ENCODE measurements around the gene SYCE1L.
A peak's percentile ranks its signal among the peaks of the same experiment; 100 is the strongest.
"Not testable (repeated sequence)": the region's sequence is repeated elsewhere in the genome, so short reads cannot be mapped to it uniquely, and the experiment has no call there.

SYCE1L gene

DNA sequence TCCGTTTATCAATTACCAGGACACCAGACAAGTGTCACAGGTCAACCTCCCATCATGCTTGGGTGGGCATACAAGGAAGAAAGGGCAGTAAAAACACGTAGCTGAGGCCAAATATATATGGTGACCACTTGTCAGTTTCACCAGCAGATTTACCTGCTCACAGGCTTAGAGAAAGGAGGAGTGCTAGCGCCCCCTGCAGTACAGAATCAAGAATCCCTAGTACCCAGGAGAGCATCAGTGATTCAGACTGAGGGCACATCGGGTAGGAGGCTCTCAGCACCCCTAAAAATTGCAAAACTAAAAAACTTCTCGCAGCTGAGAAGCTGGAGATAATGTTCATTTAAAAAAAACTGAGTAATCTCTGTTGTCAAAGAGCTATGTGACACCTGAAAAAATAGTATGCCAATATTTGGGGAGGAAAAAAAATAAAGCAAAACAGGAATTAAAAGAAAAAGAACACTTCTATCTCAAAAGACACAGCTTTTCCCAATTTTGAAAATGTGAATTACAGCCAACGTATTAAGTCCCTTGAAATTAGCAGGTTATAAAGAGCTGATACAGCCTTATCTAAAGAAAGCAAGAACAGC lies 29.5 kb upstream of the SYCE1L start:
- TF ChIP-seq, protein P1, sequence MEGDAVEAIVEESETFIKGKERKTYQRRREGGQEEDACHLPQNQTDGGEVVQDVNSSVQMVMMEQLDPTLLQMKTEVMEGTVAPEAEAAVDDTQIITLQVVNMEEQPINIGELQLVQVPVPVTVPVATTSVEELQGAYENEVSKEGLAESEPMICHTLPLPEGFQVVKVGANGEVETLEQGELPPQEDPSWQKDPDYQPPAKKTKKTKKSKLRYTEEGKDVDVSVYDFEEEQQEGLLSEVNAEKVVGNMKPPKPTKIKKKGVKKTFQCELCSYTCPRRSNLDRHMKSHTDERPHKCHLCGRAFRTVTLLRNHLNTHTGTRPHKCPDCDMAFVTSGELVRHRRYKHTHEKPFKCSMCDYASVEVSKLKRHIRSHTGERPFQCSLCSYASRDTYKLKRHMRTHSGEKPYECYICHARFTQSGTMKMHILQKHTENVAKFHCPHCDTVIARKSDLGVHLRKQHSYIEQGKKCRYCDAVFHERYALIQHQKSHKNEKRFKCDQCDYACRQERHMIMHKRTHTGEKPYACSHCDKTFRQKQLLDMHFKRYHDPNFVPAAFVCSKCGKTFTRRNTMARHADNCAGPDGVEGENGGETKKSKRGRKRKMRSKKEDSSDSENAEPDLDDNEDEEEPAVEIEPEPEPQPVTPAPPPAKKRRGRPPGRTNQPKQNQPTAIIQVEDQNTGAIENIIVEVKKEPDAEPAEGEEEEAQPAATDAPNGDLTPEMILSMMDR (IDR thresholded peaks at IDR 0.05; ENCODE audit: low read depth, low read length): peak; percentile 63
- H3K4me3 ChIP-seq (ENCODE audit: low read depth, low read length): no peak overlapping the region

DNA sequence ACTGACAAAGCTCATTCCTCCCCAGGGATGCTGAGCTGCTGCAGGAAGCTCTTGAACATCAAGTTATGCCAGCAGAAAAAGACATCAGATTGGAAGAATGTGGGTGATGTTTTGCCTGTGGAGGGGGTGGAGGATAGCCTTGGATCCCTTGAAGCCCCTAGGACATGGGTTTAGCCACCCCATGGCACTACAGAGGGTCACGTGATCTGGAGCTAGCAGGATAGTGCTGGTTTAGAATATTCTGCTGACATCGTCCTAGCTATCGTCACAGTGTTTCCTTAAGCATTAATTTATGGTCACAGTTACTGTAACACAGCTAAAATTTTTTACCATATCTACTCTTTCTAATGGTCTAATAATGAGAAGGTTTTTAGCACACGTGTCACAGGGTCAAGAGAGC lies 28.4 kb upstream of the SYCE1L start:
- TF ChIP-seq, protein P1 (IDR thresholded peaks at IDR 0.05; ENCODE audit: low read depth, low read length): no peak
- H3K4me3 ChIP-seq (ENCODE audit: low read depth, low read length): no peak overlapping the region

DNA sequence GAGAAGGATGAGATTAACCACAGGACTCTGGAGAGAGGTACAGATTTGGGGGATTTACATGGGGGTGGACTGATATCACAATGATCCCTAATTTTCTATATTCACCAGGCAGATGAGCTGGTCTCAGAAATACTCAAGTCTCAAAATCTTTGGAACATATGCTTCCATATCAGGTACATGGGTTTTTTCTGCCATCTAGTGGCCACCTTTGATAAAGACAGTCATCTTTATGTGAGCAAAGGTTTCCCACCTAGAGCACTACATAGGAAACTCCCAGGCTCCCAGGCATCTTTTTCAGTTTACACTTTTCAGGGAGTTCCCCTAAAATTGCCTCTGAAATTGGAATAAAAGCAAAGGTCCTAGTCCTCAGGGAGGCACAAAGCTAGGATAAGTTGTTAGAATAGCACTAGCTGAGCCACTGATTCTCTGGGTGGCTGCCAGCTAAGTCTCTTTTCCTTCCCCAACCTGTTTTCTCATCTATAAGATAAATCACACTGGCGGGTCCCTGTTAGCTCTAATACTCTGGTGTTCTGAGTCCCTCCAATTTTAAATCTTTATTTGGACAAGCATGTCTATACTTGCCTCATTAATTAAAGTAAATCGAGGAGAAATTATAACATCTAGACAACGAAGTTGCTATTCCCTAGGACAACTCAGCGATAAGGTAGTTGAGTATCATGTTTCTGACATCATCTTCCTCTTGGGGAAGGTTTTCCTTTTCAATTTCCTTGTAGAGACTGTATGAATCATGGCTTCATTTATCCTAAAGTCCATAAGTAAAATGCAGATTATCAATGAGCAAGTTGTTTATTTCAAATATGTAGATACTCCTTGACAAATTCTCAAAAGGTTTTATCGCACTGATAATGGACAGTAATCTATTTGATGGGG lies 27.2 kb upstream of the SYCE1L start:
- H3K4me3 ChIP-seq (ENCODE audit: low read depth, low read length): no peak overlapping the region
- TF ChIP-seq, protein P1 (IDR thresholded peaks at IDR 0.05; ENCODE audit: low read depth, low read length): peak; percentile 55

DNA sequence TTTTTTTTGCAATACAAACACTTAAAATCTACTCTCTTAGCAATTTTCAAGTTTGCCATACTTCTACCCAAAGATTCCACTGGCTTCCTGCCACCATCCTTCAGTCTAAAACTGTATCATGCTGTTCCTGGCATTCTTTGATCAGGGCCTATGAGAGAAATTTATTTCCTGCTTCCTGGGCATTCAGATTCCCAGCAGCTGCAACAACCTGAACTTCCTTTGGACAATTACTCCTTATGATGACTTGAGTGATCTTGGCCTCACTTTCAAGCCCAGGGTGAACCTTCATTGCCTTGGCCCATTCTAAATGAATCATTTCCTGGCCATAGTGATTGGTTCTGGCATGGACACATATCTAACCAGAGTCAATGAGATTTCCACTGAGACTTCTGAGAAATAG lies 26.3 kb upstream of the SYCE1L start:
- no peak overlapping the region for H3K4me3 ChIP-seq (ENCODE audit: low read depth, low read length)
- TF ChIP-seq, protein P1 (IDR thresholded peaks at IDR 0.05; ENCODE audit: low read depth, low read length): no peak

DNA sequence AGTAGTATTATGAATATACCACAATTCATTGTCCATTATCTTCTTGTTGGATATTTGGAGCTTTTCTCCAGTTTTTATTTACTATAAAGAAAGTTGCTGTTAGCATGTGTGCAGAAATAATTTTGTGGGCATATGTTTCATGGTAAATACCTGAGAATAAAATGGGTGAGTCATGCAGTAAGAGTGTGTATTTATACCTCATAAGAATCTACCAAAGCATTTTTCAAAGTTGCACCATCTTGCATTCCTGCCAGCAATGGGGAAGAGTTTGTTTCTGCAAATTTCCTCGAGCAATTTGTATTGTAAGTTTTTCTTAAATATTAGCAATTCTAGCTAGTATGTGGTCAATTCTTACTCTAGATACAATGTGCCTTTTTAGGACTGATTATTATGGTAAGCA lies 16.1 kb upstream of the SYCE1L start:
- H3K4me3 ChIP-seq (ENCODE audit: low read depth, low read length): no peak overlapping the region
- TF ChIP-seq, protein P1 (IDR thresholded peaks at IDR 0.05; ENCODE audit: low read depth, low read length): no peak

DNA sequence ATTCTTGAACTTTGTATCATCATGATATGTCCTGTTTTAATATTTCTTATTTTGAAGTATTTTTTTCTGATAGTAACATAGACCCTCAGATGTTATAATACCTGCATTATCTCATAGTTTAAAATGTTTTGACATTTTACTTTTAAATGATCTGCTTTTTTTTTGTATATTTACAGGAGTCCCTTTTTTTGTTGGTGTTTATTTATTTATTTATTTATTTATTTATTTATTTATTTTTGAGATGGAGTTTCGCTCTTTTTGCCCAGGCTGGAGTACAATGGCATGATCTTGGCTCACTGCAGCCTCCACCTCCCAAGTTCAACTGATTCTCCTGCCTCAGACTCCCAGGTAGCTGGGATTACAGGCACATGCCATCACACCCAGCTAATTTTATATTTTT lies 12.9 kb upstream of the SYCE1L start:
- not testable (repeated sequence) for H3K4me3 ChIP-seq (ENCODE audit: low read depth, low read length)

DNA sequence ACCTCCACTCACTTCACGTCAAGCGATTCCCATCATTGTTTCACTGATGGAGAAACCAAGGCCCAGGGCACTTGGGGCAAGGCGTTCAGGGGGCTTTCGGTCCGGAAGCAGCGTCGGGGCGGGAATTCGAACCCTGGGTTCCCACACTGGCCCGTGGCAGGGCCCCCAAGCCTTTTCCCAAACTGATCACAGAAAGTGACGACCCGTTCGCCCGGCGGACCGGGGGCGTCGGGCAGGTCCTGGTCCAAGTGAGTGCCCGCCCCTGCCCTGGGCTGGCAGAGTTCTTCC lies 9.1 kb upstream of the SYCE1L start:
- H3K4me3 ChIP-seq (ENCODE audit: low read depth, low read length): peak overlapping the region; percentile 98
- TF ChIP-seq, protein P1 (IDR thresholded peaks at IDR 0.05; ENCODE audit: low read depth, low read length): no peak
